ENCODE measurements around the gene CIAPIN1.

CIAPIN1 gene

GRCh38 chr16:57382535-57383275 is 64.5 kb downstream of the CIAPIN1 start:
- no peaks in the 10 kb centered on the region for H3K27me3 ChIP-seq (ENCODE audit: insufficient read depth, poor library complexity, severe bottlenecking)
- H3K4me3 ChIP-seq (replicated peaks; ENCODE audit: insufficient read depth, low read length) = no peak overlapping the region
- no peak overlapping the region for H3K27ac ChIP-seq (replicated peaks)
- TF ChIP-seq GABPA (IDR thresholded peaks at IDR 0.05; ENCODE audit: low read depth) (no peak), CTCF (IDR thresholded peaks at IDR 0.05; ENCODE audit: insufficient read depth, low read length) (no peak)
- no peak for DNase-seq (ENCODE audit: low read depth in 1 of 2, low spot score in 1 of 2)

DNA sequence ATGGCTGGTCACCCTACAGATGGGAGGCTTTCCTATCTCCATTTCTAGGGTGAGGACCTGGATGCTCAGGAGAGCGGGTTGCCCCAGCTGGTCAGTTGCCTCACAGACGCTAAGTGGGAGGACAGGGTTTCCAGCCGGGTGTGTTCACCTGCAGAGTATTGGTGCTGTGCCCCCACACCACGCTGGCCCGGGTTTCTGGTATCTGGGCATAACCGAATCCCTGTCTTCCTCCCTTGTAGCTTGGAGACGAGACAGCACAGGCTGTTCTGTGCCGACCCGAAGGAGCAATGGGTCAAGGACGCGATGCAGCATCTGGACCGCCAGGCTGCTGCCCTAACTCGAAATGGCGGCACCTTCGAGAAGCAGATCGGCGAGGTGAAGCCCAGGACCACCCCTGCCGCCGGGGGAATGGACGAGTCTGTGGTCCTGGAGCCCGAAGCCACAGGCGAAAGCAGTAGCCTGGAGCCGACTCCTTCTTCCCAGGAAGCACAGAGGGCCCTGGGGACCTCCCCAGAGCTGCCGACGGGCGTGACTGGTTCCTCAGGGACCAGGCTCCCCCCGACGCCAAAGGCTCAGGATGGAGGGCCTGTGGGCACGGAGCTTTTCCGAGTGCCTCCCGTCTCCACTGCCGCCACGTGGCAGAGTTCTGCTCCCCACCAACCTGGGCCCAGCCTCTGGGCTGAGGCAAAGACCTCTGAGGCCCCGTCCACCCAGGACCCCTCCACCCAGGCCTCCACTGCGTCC is 65.2 kb downstream of the CIAPIN1 start:
- no peak overlapping the region for H3K27ac ChIP-seq (replicated peaks)
- TF ChIP-seq SPI1 (IDR thresholded peaks at IDR 0.05; ENCODE audit: borderline replicate concordance, low read depth) = no peak
- no peak for TF ChIP-seq POLR2AphosphoS5 (IDR thresholded peaks at IDR 0.05; ENCODE audit: low read depth)
- TF ChIP-seq REST (IDR thresholded peaks at IDR 0.05; ENCODE audit: insufficient replicate concordance, low read depth) = no peak
- no peak for TF ChIP-seq GABPA (IDR thresholded peaks at IDR 0.05; ENCODE audit: low read depth)
- TF ChIP-seq CTCF (IDR thresholded peaks at IDR 0.05; ENCODE audit: insufficient read depth, low read length) = no peak
- no peaks in the 10 kb centered on the region for H3K27me3 ChIP-seq (ENCODE audit: insufficient read depth, poor library complexity, severe bottlenecking)
- no peak overlapping the region for H3K4me3 ChIP-seq (replicated peaks; ENCODE audit: insufficient read depth, low read length)
- DNase-seq (ENCODE audit: low read depth in 1 of 2, low spot score in 1 of 2) = no peak

DNA sequence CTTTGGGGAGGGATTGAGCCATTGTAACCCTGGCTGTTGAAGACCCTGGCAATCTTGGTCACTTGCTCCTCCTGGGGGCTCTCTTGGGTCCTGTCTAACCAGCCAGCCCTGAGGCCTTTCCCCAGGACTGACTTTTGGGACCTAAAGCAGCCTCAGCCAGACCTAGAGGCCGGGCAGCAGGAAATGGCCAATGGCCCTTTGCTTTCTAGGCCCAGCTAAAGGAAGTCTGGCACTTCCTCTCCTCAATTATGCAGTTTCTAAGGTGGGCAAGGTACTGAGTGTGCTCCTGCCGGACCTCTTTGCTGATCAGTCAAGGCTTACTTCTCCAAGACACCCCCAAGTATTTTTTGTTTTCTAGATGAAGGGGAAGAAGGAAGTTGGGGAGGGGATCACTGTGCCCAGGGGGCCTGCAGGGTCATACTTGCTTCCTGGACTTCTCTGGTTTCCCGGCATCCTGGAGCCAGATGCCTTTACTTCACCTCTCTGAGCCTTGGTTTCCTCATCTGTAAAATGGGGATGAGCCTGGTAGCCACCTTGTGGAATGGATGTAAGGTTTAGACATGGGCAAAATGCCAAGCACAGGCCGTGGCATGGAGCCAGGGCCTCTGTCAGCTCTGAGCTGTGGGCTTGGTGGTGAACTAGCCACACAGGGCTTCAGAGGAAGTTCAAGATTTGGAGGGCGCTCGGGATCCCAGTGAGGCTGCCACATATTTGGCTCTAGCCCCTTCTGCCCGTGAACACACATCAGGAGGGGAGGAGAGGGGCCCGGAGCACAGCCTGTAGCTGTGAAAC is 66.3 kb downstream of the CIAPIN1 start:
- DNase-seq (ENCODE audit: low read depth in 1 of 2, low spot score in 1 of 2) = peak in 1 of 2 experiments; percentile 46
- Histone ChIP-seq H3K4me3 (replicated peaks; ENCODE audit: insufficient read depth, low read length) (no peak overlapping the region), H3K27me3 (ENCODE audit: insufficient read depth, poor library complexity, severe bottlenecking) (peaks cover 4% of the 10 kb centered on the region), H3K27ac (replicated peaks) (no peak overlapping the region)
- TF ChIP-seq POLR2AphosphoS5 (IDR thresholded peaks at IDR 0.05; ENCODE audit: low read depth) (peak; percentile 31; the same call in 1 of the 2 replicates), SPI1 (IDR thresholded peaks at IDR 0.05; ENCODE audit: borderline replicate concordance, low read depth) (peak; percentile 21; the same call in 1 of the 2 replicates), CTCF (IDR thresholded peaks at IDR 0.05; ENCODE audit: insufficient read depth, low read length) (no peak)

- Histone ChIP-seq H3K27me3 (ENCODE audit: insufficient read depth, poor library complexity, severe bottlenecking) (peaks cover 6% of the 10 kb centered on the region), H3K27ac (replicated peaks) (no peak overlapping the region), H3K4me3 (replicated peaks; ENCODE audit: insufficient read depth, low read length) (no peak overlapping the region)
- TF ChIP-seq CTCF (IDR thresholded peaks at IDR 0.05; ENCODE audit: insufficient read depth, low read length) = no peak
- no peak for TF ChIP-seq REST (IDR thresholded peaks at IDR 0.05; ENCODE audit: insufficient replicate concordance, low read depth)
- TF ChIP-seq SPI1 (IDR thresholded peaks at IDR 0.05; ENCODE audit: borderline replicate concordance, low read depth) = no peak
- TF ChIP-seq GABPA (IDR thresholded peaks at IDR 0.05; ENCODE audit: low read depth) = no peak
- no peak for TF ChIP-seq POLR2AphosphoS5 (IDR thresholded peaks at IDR 0.05; ENCODE audit: low read depth)
- DNase-seq (ENCODE audit: low read depth in 1 of 2, low spot score in 1 of 2) = no peak
These were observed 67.6 kb downstream of the CIAPIN1 start for GRCh38 chr16:57379579-57379978.
